Naive thymus-derived CD4-positive, alpha-beta T cell (primary cell): ENCODE results near the gene STON1. TPM values are rescaled to one million over a fixed set of nuclear protein-coding genes. Genes with fewer than 3 reads are reported as not detected.
A peak's percentile ranks its signal among the peaks of the same experiment; 100 is the strongest.
"Not testable (repeated sequence)": the region's sequence is repeated elsewhere in the genome, so short reads cannot be mapped to it uniquely, and the experiment has no call there.

Source experiments
- ATAC-seq: fragments of 150-1000 bp; cut with Tn5 transposase; 2 replicates; pipeline ENCODE4 v1.10.0; 2021; ENCODE audit warnings: mild to moderate bottlenecking, moderate library complexity
- CTCF ChIA-PET: fragments of 350-600 bp; sonication (Branson Sonifier 250); formaldehyde crosslinking; loops from one replicate; lab custom pipeline; 2021; ENCODE audit warnings: antibody characterized with exemption; lab: Charles Lee
- POLR2A ChIA-PET: fragments of 350-600 bp; sonication (Branson Sonifier 250); formaldehyde crosslinking; loops from one replicate; lab custom pipeline; 2021; ENCODE audit warnings: antibody characterized with exemption, inconsistent platforms; lab: Charles Lee
- DNase-seq, 9 donors: peaks; one replicate each; pipeline versions ENCODE4 v3.0.0 to v3.0.0-alpha.2; 2020 to 2022; ENCODE audit warnings: mixed read lengths in 1 of 9
- H3K27ac ChIP-seq: one replicate; pipeline ENCODE4 v1.7.0; 2013; ENCODE audit warnings: mild to moderate bottlenecking, low read depth, low read length, moderate library complexity
- H3K27me3 ChIP-seq, 2 donors: one replicate each; pipeline ENCODE4 v1.7.0; 2013; ENCODE audit warnings: low read length in 2 of 2, mild to moderate bottlenecking in 2 of 2, moderate library complexity in 2 of 2; ENCODE audit not compliant: control insufficient read depth in 2 of 2, insufficient read depth in 2 of 2
- H3K36me3 ChIP-seq, 3 experiments: 1 replicate in 2 of 3; 2 replicates in 1 of 3; pipeline ENCODE4 v1.7.0; 2013; ENCODE audit warnings: low read length in 3 of 3, mild to moderate bottlenecking in 3 of 3, moderate library complexity in 1 of 3; ENCODE audit not compliant: insufficient read depth in 3 of 3, control insufficient read depth in 2 of 3
- H3K4me1 ChIP-seq, 2 donors: one replicate each; pipeline ENCODE4 v1.7.0; 2013; ENCODE audit warnings: low read length in 2 of 2, mild to moderate bottlenecking in 2 of 2, moderate library complexity in 1 of 2; ENCODE audit not compliant: control insufficient read depth in 2 of 2, insufficient read depth in 2 of 2
- H3K4me3 ChIP-seq: 2 replicates; pipeline ENCODE4 v1.7.0; 2013; ENCODE audit warnings: mild to moderate bottlenecking, low read length
- H3K9me3 ChIP-seq, 3 experiments: 1 replicate in 2 of 3; 2 replicates in 1 of 3; pipeline ENCODE4 v1.7.0; 2013; ENCODE audit warnings: low read length in 3 of 3; ENCODE audit not compliant: control insufficient read depth in 2 of 3
- H3K27ac Mint-ChIP-seq, 9 donors: one replicate each; pipeline ENCODE4 v1.8.0; 2020 to 2022; ENCODE audit warnings: mixed read lengths in 9 of 9, mild to moderate bottlenecking in 8 of 9, moderate library complexity in 5 of 9, inconsistent platforms in 2 of 9
- H3K27me3 Mint-ChIP-seq, 5 donors: one replicate each; pipeline ENCODE4 v1.8.0; 2021 to 2022; ENCODE audit warnings: mixed read lengths in 5 of 5, mild to moderate bottlenecking in 1 of 5
- H3K36me3 Mint-ChIP-seq, 5 donors: one replicate each; pipeline ENCODE4 v1.8.0; 2020 to 2022; ENCODE audit warnings: mixed read lengths in 5 of 5, mild to moderate bottlenecking in 3 of 5, inconsistent platforms in 1 of 5
- H3K4me1 Mint-ChIP-seq, 7 donors: one replicate each; pipeline ENCODE4 v1.8.0; 2020 to 2022; ENCODE audit warnings: mixed read lengths in 7 of 7, mild to moderate bottlenecking in 3 of 7, inconsistent platforms in 1 of 7
- H3K4me3 Mint-ChIP-seq, 10 donors: one replicate each; pipeline ENCODE4 v1.8.0; 2020 to 2022; ENCODE audit warnings: mild to moderate bottlenecking in 10 of 10, mixed read lengths in 10 of 10, moderate library complexity in 6 of 10, inconsistent platforms in 2 of 10
- H3K9me3 Mint-ChIP-seq, 11 donors: one replicate each; pipeline ENCODE4 v1.8.0; 2020 to 2022; ENCODE audit warnings: mixed read lengths in 11 of 11, mild to moderate bottlenecking in 4 of 11, inconsistent platforms in 1 of 11, moderate library complexity in 1 of 11
- intact Hi-C, 2 donors: fragments of 100-400 bp; cut with micrococcal nuclease; formaldehyde crosslinking; loops; one replicate each; pipeline ENCODE4 v1.15.1; 2023
- polyA plus RNA-seq, 2 donors: library from polyadenylated mRNA; unstranded; fragments of 300-500 nt; fragmentation: Illumina TruSeq; gene quantifications; one replicate each; pipeline ENCODE4 v1.2.3, GENCODE V29; 2021
- total RNA-seq, 6 experiments: library from RNA in 5 of 6; stranded (reverse) in 5 of 6; gene quantifications; 1 replicate in 5 of 6; 2 replicates in 1 of 6; pipeline ENCODE4 v1.2.3 and lab custom pipeline; 2021 to 2026

STON1 gene
- total and polyA plus RNA-seq, 7 experiments from 2014 or later: 0.39 to 3.7 (median 1.9) TPM

- Mint-ChIP-seq H3K4me1 (peaks cover 5 to 26% (median 24%) of the 10 kb centered on the region in 7 donors), H3K9me3 (no peaks in the 10 kb centered on the region), H3K27ac (peak overlapping the region in 1 of 9 donors; percentile 0), H3K4me3 (no peak overlapping the region), H3K36me3 (peaks cover 14 to 74% (median 45%) of the 10 kb centered on the region in 5 donors), H3K27me3 (no peaks in the 10 kb centered on the region)
- Histone ChIP-seq H3K36me3 (peaks cover 9 to 75% (median 12%) of the 10 kb centered on the region in 3 experiments), H3K4me3 (no peak overlapping the region), H3K27me3 (no peaks in the 10 kb centered on the region), H3K9me3 (no peaks in the 10 kb centered on the region), H3K27ac (no peak overlapping the region), H3K4me1 (peaks cover 0 to 9% of the 10 kb centered on the region in 2 donors)
- no peak for DNase-seq
- POLR2A ChIA-PET: interaction anchor here (0.6 kb wide), 1 partner anchor 17 kb away, joined by 3 read pairs; no protein-coding TSS in a partner anchor
- intact Hi-C loops: no loop called here
- ATAC-seq: no peak
- CTCF ChIA-PET: no interaction called here
Measured at GRCh38 chr2:48511849-48512470, 18.0 kb upstream of the STON1 start.

DNA sequence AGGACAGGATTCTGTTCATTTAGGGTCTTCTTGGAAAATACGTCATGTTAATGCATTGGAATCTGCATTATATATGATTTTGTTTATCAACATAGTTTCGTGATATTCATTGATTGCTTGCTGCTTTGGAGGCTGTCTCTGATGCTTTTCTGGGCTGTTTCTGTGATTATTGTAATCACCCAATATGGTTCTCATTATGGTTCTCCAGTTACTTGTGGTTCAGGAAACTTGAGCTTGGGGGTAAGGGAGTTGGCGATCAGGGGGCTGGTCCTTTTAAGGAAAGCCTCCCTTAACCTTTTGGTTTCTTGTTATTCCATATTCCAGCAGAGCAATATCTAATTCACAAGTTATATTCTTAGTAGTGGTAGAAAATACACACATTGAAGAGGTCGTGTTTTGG lies 17.4 kb upstream of the STON1 start:
- ATAC-seq: no peak

DNA sequence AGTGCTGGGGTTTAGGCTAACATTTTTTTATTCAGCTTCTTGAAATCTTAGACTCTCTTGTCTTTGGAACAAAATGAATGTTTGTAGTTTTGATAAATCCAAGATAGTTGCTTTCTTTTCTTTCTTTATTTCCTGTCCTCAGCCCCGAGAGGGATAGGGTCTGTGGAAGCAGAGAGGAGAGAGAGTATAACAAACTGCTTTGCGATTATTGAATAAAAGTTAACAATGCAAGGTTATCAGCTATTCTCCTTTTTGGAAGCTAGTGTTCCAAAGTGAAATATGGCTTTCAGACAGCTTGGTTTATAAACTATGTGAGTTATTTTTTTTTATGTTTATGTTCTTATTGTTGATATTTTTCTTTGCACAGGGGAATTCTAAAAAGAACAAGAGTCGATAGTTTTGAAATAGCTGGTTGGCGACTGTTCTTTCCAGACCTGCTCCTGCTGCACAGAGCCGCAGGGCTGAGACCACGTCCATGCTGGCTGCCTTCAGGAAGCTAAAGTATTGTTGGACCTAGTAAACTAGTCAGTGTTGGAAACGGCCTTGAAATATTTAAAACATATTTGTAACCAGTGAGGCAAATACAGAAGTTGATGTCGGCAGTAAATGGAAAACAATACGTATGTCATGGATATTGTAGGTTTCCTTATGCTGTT lies 15.5 kb upstream of the STON1 start:
- ChIA-PET CTCF (no interaction called here), POLR2A (no interaction called here)
- H3K4me3 Mint-ChIP-seq: no peak overlapping the region
- H3K36me3 Mint-ChIP-seq: peaks cover 31 to 77% (median 52%) of the 10 kb centered on the region in 5 donors
- H3K27ac Mint-ChIP-seq: peak overlapping the region in 2 of 9 donors; percentile 12 to 38
- H3K36me3 ChIP-seq: peaks cover 8 to 94% (median 9%) of the 10 kb centered on the region in 3 experiments
- DNase-seq (no peak), ATAC-seq (no peak)
- no peaks in the 10 kb centered on the region for H3K27me3 Mint-ChIP-seq
- intact Hi-C loops: no loop called here
- H3K4me3 ChIP-seq: no peak overlapping the region
- no peaks in the 10 kb centered on the region for H3K9me3 ChIP-seq
- H3K4me1 ChIP-seq: no peaks in the 10 kb centered on the region
- H3K27ac ChIP-seq: no peak overlapping the region
- peaks cover 5 to 11% (median 6%) of the 10 kb centered on the region in 7 donors for H3K4me1 Mint-ChIP-seq
- H3K27me3 ChIP-seq: no peaks in the 10 kb centered on the region
- peaks cover 0 to 1% (median 0%) of the 10 kb centered on the region in 11 donors for H3K9me3 Mint-ChIP-seq

More for the DNA sequence above, 17.4 kb upstream of the STON1 start:
- no peaks in the 10 kb centered on the region for H3K27me3 Mint-ChIP-seq
- no peak overlapping the region for H3K27ac ChIP-seq
- H3K27ac Mint-ChIP-seq: peak overlapping the region in 4 of 9 donors; percentile 0 to 38 (median 2)
- H3K9me3 ChIP-seq: no peaks in the 10 kb centered on the region
- ChIA-PET POLR2A (no interaction called here), CTCF (no interaction called here)
- no peak overlapping the region for H3K4me3 ChIP-seq
- no peaks in the 10 kb centered on the region for H3K27me3 ChIP-seq
- DNase-seq: no peak
- H3K4me1 ChIP-seq: peaks cover 0 to 9% of the 10 kb centered on the region in 2 donors
- H3K9me3 Mint-ChIP-seq: no peaks in the 10 kb centered on the region
- no peak overlapping the region for H3K4me3 Mint-ChIP-seq
- peaks cover 19 to 75% (median 46%) of the 10 kb centered on the region in 5 donors for H3K36me3 Mint-ChIP-seq
- peaks cover 9 to 76% (median 12%) of the 10 kb centered on the region in 3 experiments for H3K36me3 ChIP-seq
- H3K4me1 Mint-ChIP-seq: peaks cover 5 to 25% (median 20%) of the 10 kb centered on the region in 7 donors
- intact Hi-C loops: no loop called here

DNA sequence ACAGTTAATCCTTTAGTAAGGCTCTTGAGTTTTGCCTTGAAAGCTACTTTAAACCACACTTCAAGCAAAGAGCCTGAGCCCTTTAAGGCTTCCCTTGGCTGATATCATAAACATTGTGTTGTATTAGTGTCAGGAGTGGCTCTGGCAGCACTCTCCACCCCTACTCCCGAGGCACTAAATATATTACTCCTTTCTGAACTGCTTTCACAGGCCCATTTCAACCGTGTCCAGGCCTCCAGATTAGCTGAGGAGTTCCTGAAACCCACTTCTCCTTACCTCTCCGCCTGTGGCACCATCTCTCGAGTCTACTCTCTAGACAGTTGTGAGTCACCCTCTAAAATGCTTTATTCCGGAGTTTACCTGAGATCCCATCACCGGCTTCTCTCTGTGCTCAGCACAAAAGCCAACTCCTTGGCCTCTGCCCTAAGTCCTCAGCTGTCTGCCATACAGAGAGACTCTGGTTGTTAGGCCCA lies 14.4 kb upstream of the STON1 start:
- no peaks in the 10 kb centered on the region for H3K4me1 ChIP-seq
- peaks cover 8 to 94% (median 9%) of the 10 kb centered on the region in 3 experiments for H3K36me3 ChIP-seq
- ATAC-seq (no peak), DNase-seq (no peak)
- peaks cover 0 to 4% (median under 1%) of the 10 kb centered on the region in 7 donors for H3K4me1 Mint-ChIP-seq
- ChIA-PET POLR2A (no interaction called here), CTCF (interaction anchor here (0.7 kb wide), 1 partner anchor 174 kb away, joined by 3 read pairs; no protein-coding TSS in a partner anchor)
- no peaks in the 10 kb centered on the region for H3K27me3 Mint-ChIP-seq
- no peaks in the 10 kb centered on the region for H3K27me3 ChIP-seq
- no peak overlapping the region for H3K4me3 Mint-ChIP-seq
- no peak overlapping the region for H3K27ac Mint-ChIP-seq
- H3K9me3 ChIP-seq: no peaks in the 10 kb centered on the region
- H3K27ac ChIP-seq: no peak overlapping the region
- intact Hi-C loops: no loop called here
- H3K36me3 Mint-ChIP-seq: peaks cover 31 to 74% (median 54%) of the 10 kb centered on the region in 5 donors
- H3K9me3 Mint-ChIP-seq: peaks cover 0 to 1% (median 0%) of the 10 kb centered on the region in 11 donors
- H3K4me3 ChIP-seq: no peak overlapping the region

GRCh38 chr2:48519593-48519992 lies 10.4 kb upstream of the STON1 start:
- DNase-seq: no peak
- Histone ChIP-seq H3K4me1 (no peaks in the 10 kb centered on the region), H3K36me3 (peaks cover 7 to 64% (median 8%) of the 10 kb centered on the region in 3 experiments), H3K27ac (no peak overlapping the region), H3K27me3 (no peaks in the 10 kb centered on the region), H3K4me3 (no peak overlapping the region), H3K9me3 (no peaks in the 10 kb centered on the region)
- ChIA-PET POLR2A (no interaction called here), CTCF (no interaction called here)
- no peak overlapping the region for H3K4me3 Mint-ChIP-seq
- peaks cover 0 to 2% (median 0%) of the 10 kb centered on the region in 7 donors for H3K4me1 Mint-ChIP-seq
- ATAC-seq: no peak
- H3K27me3 Mint-ChIP-seq: no peaks in the 10 kb centered on the region
- peaks cover 37 to 61% (median 46%) of the 10 kb centered on the region in 5 donors for H3K36me3 Mint-ChIP-seq
- peak overlapping the region in 2 of 9 donors; percentile 49 to 51 for H3K27ac Mint-ChIP-seq
- H3K9me3 Mint-ChIP-seq: peaks cover 0 to 1% (median 0%) of the 10 kb centered on the region in 11 donors
- intact Hi-C loops: no loop called here

DNA sequence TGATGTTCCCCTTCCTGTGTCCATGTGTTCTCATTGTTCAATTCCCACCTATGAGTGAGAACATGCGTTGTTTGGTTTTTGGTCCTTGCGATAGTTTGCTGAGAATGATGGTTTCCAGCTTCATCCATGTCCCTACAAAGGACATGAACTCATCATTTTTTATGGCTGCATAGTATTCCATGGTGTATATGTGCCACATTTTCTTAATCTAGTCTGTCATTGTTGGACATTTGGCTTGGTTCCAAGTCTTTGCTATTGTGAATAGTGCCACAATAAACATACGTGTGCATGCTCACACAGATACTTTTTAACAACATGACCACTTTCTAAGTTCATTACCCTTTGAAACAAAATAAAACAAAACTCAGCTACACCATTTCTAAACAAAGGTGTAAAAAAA lies 5.2 kb upstream of the STON1 start:
- H3K27me3 ChIP-seq, H3K9me3 Mint-ChIP-seq, H3K27ac ChIP-seq, DNase-seq, H3K9me3 ChIP-seq, intact Hi-C loops, POLR2A ChIA-PET, H3K4me3 ChIP-seq, H3K27me3 Mint-ChIP-seq, CTCF ChIA-PET, H3K27ac Mint-ChIP-seq, ATAC-seq, H3K4me3 Mint-ChIP-seq, H3K4me1 ChIP-seq: not testable (repeated sequence)
- peaks cover 0 to 15% (median 2%) of the 10 kb centered on the region in 3 experiments for H3K36me3 ChIP-seq
- peaks cover 9 to 25% (median 17%) of the 10 kb centered on the region in 5 donors for H3K36me3 Mint-ChIP-seq
- H3K4me1 Mint-ChIP-seq: peaks cover 0 to 11% (median 7%) of the 10 kb centered on the region in 7 donors
